T-helper 9 cell (primary cell): ENCODE results near the gene PLXNA2.

Experiments
- DNase-seq: peaks from one replicate; pipeline ENCODE4 v3.0.0-alpha.2; 2020

The PLXNA2 gene

DNA sequence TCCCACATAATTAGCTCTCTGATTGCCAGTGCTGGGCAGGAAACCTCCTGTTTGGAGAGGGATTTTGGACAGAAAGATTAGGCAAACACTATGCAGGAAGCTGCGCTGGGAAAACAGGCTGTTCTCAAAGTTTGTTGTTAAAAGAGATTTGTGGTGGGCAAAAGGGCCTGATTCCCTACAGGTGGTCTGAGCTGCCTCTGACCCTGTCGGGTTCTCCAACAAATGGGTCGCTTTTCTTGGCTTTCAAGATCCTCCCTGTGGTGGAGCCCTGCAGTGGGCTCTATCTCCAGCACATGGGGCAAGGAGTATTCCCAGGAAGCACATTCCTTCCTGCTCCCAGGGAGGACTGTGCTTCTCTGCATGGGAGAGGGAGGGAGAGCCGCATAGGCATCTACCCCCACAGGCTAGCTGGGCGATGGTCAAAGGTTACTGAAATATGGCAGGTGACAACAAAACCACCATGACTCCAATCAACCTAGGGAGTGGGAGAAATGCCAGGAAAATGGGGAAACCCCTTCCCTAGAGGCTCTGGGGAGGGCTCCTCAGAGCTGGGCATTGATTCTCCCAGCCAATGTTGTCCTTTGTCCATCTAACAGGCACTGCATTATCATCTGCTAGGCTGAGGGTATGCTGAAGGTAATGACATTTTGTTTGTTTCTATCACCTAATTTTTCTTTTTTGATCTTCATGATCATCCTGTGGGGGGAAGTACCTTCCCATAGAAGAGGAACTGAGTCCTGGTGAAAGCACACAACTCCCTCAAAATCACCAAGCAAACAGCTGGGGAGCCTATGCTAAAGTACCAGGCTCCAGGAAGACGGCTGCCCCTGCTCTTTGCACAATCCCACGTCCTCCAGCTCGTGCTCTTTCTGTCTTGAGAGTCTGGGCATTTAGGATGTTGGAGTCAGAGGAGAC lies 85.3 kb downstream of the PLXNA2 start:
- no peak for DNase-seq

DNA sequence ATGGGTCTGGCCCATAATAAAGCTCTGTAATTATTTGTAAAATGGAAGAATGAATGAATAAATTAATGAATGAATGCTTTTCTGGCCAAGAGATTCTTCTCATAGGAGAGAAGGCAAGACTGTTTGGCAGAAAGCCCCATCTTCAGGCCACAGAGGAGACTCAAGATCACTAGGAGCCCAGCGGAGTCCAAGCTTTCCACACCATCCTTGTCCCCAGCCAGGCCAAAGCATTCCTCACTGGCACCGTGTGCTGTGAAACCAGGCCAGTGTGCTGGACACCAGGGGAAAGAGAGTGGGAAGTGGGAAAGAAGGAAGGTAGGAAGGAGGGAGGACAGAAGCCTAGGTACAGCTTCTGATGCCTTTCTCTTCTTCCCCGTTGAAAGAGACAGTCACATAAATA lies 86.4 kb downstream of the PLXNA2 start:
- DNase-seq: no peak

DNA sequence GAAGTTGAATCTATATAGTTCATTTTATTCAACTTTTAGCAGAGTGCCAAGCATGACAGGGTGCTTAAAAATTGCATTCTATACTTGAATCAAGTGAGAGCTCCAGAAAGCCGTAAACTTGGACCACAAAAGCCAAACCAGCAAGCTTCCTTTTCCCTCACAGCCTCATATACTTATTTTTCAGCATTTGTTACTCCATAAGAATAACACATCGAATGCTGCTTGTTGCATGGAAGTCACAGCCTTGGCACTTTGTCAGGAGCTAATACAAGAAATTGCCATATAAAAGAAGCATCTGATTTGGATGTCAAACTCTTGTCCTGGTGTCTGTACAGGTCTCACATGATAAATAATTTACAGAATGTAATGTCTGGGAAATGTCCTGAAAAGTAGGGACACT lies 87.4 kb downstream of the PLXNA2 start:
- DNase-seq: no peak

DNA sequence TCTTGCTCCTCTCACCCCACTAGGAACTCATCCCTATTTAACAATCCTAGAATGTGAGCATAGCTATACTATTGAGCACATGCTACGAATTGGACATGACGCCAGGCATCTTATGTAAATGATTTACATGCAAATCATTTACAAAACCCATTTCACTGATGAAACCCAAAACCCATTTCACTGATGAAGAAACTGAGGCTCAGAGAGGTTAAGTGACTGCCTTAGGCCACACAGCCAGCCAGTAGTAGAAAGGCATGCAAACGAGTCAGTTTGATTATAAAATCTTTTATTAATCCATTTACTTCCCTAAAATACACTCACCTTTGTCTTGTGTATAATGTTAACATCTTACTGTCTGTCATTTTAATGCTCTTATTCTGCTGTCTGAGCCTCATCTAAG lies 87.9 kb downstream of the PLXNA2 start:
- DNase-seq: no peak

DNA sequence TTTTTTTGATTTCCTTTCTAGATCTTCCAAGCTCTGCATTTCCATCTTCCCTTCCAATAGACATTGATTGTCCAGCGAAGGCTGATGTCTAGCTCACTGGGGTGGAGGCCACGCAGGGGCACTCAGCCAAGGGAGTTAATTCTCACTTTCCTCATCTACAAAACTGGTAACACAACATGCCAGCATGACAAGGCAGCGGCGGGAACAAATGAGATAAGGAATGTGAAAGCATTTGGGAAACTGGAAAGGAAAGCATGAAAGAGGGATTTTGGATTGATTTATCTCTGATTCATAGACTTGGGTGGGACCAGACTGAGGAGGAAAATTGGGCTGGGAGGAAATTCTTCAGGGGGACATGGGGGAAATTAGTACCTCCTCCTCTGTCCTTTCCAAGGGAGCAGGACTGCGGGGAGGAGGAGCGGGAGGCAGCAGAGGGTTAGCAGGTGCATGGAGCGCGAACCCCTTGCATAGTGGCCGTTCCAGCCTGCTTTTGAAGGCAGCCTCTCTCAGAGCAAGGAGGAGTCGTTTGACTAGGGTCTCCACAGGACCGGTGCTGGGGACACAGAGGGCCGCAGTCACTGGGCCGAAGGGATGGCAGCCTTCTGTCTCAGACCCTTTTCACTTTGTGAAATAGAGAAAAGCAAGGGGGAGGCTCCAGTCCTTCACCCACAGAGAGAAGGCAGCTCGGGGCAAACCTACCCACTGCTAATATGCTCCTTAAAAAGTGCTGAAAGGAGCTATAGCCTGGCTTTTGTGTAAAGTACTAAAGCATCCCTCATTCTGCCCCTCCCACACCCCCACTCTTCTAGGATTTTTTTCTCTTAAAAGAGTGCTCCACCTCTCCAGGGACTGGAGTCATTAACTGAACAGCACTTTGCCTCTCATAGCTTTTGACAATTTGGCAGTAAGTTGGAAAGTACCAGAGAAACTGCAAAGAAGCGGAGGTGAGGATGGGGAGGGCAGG lies 89.2 kb downstream of the PLXNA2 start:
- DNase-seq: no peak

DNA sequence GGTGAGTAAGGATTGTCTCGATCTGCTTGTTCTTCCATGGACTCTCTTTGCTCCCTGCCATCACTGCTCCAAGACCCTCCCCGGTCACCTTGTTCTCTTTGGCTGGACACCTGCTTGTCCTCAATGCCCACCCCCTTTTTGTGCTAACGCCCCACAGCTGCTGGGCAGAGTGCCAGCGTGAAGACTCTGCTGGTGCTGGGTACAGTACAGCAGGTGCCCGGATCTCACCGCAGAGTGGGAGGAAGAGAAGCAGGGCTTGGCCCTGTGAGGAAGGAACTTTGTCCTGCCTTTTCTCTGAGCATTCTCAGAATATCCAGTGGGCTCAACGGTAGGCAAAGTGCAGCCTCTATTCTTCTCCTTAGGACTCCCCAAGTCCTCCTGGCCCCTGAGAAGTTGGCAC lies 90.1 kb downstream of the PLXNA2 start:
- DNase-seq: no peak

DNA sequence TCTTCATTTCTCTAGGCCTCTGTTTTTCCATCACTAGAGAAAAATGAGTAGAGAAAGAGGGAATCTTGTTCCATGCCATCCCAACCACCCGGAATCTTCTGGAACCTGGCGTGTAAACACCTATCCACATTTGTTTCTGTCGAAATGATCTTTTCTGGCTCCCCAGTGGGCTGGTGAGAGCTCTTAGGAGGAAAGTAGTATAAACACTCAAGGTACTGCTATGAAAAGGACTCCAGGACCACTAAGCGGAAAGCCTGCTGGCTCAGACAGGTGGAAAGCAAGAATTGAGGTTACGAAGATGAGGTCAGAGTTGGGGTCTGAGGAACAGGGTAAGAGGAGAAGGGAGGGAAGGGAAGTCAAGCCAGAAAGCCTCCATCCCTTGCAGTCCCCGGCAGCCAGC lies 90.8 kb downstream of the PLXNA2 start:
- DNase-seq: no peak

DNA sequence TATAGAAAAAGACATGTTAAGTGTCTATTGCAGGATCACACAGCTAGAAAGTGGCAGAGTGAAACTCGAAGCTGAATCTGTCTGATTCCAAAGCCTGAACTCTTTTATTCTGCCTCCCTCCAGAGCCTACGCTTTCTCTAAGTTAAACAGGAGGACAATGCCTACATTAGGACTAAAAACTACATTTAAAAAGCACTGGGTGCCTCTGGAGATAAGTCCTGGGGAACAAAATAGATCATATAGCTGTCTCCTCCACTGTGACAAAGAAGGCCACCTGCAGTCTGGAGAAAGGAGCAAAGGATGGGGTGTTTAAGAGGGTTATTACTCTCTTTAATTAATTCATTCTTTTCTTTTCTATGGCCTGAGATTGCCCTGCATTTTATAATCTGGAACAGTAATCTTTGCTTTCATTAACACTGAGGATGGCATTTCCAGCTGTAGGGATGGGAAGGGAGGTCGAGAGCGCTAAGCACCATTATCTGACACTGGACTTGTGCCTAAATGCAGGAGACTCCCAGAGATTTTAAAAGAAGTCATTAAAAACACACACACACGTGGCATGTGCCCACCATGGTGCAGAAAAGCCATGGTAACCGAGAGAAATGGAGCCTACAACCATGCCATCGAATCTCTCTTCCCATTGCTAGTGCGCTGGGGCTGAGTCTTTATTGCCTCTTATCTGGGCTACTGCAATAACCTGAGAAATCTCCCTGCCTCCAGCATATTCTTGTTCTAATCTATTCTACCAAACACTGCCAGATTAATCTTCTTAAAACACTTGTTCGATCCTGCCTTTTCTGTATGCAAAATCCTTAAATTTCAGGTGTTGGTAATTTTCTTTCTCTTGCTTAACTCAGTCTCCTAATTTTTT lies 92.2 kb downstream of the PLXNA2 start:
- DNase-seq: no peak

DNA sequence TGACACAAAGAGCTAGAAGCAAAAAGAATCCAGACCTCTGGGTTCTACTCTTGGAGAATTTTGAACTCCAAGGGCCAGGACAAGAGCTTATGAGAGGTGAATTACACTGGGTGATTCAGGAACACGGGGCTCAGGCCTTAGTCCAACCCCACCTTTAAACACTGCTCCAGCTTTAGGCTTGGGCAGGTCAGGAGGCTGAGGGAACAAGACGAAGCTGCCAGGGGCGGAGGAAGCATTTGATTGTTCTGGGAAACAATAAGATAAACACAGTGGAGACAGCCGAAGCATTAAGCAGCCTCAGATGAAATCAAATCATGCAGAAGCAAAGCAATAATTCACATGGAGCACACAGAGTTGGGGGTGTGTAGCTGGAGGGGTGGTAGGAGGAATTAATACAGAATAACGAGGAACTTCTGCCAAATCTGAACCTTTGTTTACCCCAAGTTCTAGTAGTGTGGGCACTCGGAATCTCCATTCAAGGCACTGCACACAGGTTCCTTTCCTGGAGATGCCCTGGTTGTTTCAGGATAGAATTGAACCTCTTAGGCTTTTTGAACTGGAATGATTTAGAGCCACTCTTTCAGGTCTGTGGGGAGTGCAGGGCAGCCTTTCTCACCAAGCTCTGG lies 93.2 kb downstream of the PLXNA2 start:
- DNase-seq: no peak

DNA sequence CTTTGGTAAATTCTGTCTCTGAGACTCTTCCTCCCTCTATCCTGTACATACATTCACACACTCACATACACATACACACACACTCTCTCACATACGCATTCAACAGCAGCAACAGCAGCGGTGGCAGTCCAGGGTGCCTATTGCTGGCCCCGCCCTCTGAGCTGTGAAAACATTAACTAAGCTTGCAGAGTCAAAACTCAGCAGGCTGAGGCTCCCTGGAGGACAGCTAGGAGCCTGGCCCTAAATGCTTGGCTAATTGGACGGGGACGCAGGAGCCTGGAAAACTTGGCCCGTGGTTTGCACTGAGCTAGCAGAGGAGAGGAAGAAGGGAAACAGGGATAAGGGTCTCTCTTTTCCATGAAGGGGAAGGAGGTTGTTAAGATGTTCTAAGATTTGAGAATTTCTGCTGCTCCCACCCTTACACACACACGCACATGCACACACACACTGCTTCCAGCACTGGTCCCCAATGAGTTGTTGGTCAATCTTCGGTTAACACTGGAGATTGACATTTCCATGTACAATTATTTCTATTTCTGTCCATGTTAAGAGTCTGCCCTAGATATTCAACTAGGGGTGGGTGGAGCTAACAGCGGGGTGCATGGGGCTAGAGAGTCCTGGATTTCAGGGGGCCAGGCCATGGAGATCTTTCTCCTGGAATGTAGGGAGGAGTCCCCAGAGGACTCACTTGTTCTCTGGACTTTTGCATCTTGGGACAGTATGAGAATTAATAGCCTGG lies 94.2 kb downstream of the PLXNA2 start:
- DNase-seq: no peak

DNA sequence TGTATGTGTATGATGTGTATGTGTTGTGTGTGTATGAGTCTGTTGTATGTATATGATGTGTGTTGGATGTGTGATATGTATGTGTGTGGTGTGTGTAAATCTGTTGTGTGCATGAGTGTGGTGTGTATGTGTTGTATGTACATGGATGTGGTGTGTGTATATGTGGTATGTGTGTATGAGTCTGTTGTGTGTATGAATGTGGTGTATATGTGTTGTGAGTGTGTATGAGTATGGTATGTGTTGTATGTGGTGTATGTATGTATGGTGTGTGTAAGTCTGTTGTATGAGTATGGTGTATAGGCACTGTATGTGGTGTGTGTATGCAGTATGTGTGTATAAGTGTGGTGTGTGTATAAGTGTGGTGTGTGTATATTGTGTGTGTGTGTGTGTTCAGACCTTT lies 95.0 kb downstream of the PLXNA2 start:
- no peak for DNase-seq

DNA sequence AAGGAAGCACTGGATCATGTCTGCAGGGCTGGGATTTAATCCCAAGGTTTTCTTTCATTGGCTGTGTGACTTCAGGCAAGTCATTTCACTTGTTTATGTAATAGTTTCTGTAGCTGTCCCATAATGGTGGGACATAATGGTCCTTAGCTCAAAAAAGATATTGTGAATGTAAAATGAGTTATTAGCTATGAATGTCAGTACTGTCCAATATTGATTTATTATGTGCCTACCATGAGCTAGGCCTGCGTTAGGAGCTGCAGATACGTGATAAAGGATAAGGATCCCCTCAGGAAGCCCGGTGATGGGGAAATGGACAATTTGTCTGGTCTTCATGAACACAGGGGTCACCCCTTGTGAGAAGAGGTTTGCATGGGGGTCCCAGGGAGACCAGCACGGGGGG lies 95.8 kb downstream of the PLXNA2 start:
- no peak for DNase-seq

DNA sequence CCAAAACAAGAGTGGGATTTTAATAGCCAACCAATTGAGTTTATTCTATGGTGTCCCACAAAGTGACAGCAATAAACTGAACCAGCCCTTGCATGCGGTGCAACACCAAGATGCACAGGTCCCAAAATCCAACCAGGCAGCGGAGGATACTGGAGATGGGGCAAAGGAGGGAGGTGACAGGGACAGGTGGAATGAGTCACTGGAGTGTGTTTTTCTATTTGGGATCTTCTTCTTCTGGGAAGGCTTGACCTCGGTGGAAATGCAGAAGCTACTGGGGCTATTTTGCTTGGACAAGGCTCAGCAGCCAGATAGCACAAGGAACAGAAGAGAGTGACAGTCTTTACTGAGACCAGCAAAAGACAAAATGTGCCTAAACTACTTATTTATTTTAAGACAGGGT lies 97.5 kb downstream of the PLXNA2 start:
- DNase-seq: no peak

DNA sequence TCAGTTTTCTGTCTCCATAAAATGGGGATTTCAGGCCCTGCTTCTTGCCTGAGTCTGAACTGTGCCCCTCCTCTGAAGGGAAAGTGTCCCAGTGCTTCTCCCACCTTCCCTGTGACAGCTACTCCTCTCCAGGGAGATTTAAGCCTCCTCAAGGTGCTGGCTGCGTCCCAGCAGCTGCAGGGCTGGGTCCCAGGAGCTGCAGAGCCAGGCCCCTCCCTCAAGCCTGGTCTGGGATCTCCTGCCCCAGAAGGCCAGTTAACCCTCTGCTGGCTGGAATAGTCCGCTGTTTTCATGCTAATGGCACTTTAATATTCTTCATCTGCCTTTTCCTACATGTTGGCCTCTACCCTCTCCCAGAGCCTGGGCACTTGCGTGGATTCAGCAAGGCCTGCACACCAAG lies 99.0 kb downstream of the PLXNA2 start:
- no peak for DNase-seq

DNA sequence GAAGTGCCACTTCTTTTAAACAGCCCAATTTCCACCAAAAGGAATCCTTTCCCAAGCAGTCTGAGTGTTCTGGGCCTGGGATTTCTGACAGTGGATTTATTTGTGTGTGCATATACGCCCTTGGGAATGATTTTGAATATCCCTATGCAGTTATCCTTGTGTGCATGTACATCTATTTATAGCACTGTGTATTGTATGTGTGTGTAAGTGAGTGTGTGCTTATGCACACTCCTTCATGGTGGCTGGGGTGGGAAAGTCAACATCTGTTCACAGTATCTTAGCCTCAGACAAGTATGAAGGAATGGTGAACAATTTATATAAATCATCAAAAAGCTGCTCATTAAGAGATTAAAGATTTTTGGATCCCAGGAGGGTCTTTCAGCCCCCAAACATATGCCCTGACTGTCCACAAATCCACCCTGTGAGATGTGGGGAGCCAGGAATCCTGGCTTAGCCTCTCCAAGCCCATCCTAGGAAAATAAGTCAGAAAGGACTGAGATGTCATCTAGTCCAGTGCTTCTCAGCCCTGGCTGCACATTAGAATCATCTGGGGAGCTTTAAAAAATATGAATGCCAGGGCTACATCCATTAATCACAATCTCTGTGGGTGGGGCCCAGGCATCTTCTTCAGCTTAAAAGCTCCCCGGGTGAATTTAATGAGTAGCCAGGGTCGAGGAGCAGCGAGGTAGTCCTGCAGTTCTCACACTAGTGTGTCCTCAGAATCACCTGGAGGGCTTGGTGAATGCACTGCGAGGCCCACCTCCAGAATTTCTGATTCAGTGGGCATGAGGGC lies 101.4 kb downstream of the PLXNA2 start:
- no peak for DNase-seq

DNA sequence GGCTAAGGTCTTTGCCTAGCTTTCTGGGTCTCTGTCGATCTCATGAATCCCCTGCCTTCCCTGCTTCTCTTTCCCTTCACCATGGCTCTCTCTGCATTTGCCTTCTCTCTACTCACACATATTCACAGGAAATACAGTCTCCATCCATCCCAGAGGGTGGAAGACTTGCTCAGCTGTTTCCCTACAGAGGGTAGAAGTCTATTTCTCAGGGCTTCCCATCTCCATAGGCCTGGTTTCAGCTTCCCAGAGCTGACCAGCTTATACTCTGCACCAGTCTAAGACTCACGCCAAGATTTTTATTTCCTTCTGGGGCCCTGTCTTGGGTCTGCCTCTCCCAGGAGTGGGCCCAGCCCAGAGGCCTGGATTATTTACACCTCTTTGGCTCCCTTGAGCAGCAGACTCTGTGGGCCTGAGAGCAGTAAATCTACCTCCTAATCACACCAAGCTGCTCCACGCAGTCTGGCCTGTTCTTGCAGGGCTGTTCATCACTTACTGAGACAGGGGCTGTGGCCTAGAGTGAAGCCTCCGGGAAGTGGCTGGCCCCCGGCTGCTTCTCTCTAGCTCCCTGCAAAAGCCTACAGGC lies 102.5 kb downstream of the PLXNA2 start:
- no peak for DNase-seq

DNA sequence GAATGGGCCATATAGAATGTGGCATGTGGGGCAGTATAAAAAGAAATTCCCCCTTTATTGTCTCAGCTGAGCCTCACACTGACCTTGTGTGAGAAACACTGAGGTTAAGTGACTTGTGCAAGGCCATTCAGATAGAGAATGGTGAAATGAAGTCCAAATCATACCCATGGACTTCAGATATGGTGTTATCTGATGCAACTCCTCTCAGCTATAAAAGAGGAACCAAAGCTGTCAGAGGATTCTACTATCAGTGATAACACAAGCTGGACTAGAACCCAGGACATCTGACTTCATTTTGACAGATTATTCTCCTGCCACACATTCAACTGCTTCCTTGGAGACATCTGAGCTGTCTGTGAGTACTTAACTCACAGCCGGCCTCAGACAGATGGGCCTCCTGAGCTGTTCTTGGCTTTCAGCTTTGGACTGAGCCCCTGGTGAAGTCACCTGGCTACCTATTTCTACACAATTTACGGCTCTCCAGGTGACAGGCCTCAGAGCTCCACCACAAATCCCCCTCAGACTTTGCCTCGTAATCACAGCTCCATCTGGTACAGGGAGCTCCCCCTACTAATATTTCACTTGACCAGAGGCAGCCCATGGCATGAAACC lies 104.6 kb downstream of the PLXNA2 start:
- DNase-seq: no peak

DNA sequence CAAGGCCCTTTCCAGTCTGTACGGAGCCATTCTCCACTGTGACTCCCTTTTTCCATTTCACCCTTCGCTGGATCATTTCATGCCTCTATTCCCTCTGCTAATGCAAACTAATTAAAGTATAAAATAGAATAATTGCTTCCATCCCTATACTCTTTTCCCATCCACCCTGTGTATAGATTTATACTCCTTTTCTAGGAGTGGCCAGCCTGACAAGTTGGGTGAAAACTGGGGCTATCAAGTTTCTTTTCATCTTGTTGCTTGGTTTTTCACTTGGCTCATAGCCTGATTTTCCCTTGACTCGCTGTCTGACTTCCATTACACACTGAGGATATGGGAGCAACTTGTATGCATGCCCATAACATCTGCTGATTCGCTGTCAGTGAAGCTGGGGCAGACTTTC lies 107.0 kb downstream of the PLXNA2 start:
- no peak for DNase-seq

DNA sequence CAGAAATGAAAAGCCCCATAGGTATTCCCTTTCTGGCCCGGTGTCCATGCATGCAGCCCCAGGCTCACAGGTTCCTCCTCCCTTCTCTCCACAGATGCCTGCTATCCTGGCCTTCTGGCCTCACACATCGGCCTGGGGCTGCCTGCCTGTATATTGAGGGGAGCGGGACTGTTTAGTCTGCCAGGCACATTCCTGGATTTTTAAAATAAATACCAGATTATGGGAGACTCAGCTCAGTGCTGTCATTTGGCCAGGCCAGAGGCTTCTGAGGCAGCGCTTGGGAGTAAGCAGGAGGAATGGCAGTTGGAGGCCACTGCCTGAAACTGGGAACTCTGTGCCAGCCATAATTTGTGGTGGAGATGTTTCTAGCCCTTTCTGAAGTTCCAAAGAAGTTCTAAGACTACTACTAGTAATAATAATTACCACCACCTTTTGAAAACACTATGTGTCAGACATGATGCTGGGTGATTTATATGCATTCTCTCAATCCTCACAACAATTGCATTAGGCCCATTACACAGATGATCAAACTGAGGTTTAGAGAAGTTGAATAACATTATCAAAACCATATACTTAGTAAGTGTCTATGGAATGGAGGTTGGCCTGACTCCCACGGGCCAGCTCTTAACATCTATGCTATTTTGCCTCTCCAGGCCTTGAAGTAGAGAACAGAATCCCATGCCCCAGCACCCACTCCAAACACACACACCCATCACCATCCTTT lies 107.6 kb downstream of the PLXNA2 start:
- no peak for DNase-seq
